Esophagus muscularis mucosa (tissue), 4 donors: ENCODE measurements around the gene LIAS. TPM values are rescaled to one million over a fixed set of nuclear protein-coding genes. Genes with fewer than 3 reads are reported as not detected.
A peak's percentile ranks its signal among the peaks of the same experiment; 100 is the strongest.

ENCODE experiments used
- DNase-seq: peaks from one replicate; pipeline ENCODE4 v3.0.0-alpha.2; 2017; ENCODE audit errors: extremely low spot score
- H3K27ac ChIP-seq, 4 donors: fragments of 200-600 bp; sonication (generic); replicated peaks in 1 of 4; 1 replicate in 3 of 4; 2 replicates in 1 of 4; pipeline ENCODE4 v1.5.1; 2016 to 2019; ENCODE audit warnings: mild to moderate bottlenecking in 1 of 4
- H3K27me3 ChIP-seq, 4 donors: fragments of 200-600 bp; sonication (generic); one replicate each; pipeline versions ENCODE4 v1.5.1 to v1.6.0; 2016 to 2019
- H3K36me3 ChIP-seq, 4 donors: fragments of 200-600 bp; sonication (generic); one replicate each; pipeline ENCODE4 v1.5.1; 2016 to 2019
- H3K4me1 ChIP-seq, 4 donors: fragments of 200-600 bp; sonication (generic); one replicate each; pipeline ENCODE4 v1.5.1; 2016 to 2019
- H3K4me3 ChIP-seq, 4 donors: fragments of 200-600 bp; sonication (generic); 1 replicate in 2 of 4; 2 replicates in 2 of 4; pipeline ENCODE4 v1.5.1; 2016 to 2019; ENCODE audit warnings: mild to moderate bottlenecking in 4 of 4, moderate library complexity in 1 of 4
- H3K9me3 ChIP-seq, 4 donors: fragments of 200-600 bp; sonication (generic); 1 replicate in 3 of 4; 2 replicates in 1 of 4; pipeline ENCODE4 v1.5.1; 2016 to 2019
- CTCF ChIP-seq, 3 experiments: fragments of 200-600 bp in 2 of 3; fragments of 450-650 bp in 1 of 3; sonication (generic) in 2 of 3; IDR thresholded peaks; one replicate each; pipeline ENCODE4 v1.5.1; 2017 to 2019; ENCODE audit warnings: antibody characterized with exemption in 3 of 3, mild to moderate bottlenecking in 2 of 3, moderate library complexity in 1 of 3
- EP300 ChIP-seq: sonication (generic); formaldehyde crosslinking; IDR thresholded peaks from one replicate; pipeline ENCODE4 v1.6.1; 2017; ENCODE audit warnings: antibody characterized with exemption
- POLR2A ChIP-seq: fragments of 450-650 bp; IDR thresholded peaks from one replicate; pipeline ENCODE4 v1.6.1; 2017; ENCODE audit warnings: antibody characterized with exemption, moderate library complexity, mild to moderate bottlenecking, low read depth
- POLR2AphosphoS5 ChIP-seq, 2 donors: sonication (generic); formaldehyde crosslinking; IDR thresholded peaks; one replicate each; pipeline ENCODE4 v1.6.1; 2017; ENCODE audit warnings: antibody characterized with exemption in 2 of 2
- WGBS: methylation state at CpG from one replicate; pipeline ENCODE4 v1.1.5; 2018; 5-methylcytosine and 5-hydroxymethylcytosine counted together
- intact Hi-C: fragments of 100-400 bp; cut with DNase I; formaldehyde crosslinking; loops from one replicate; pipeline ENCODE4 v1.15.1; 2023
- total RNA-seq, 4 donors: library from RNA; depleted of rRNA; stranded (reverse); fragments of >200 nt; gene quantifications; one replicate each; pipeline versions ENCODE4 v1.1.0 to v1.2.1, GENCODE V29; 2016

Gene LIAS
- total RNA-seq, 4 donors from 2014 or later, result 8.5 to 11.6 (median 9.7) TPM

GRCh38 chr4:39435659-39436563 is 22.9 kb upstream of the LIAS start:
- intact Hi-C loops, result no loop called here
- H3K4me1 ChIP-seq, result peaks cover 0 to 6% (median 0%) of the 10 kb centered on the region in 4 donors
- H3K27me3 ChIP-seq, result no peaks in the 10 kb centered on the region
- no peaks in the 10 kb centered on the region for H3K9me3 ChIP-seq
- DNase-seq, result no peak
- no peak overlapping the region for H3K27ac ChIP-seq
- no peak overlapping the region for H3K4me3 ChIP-seq
- WGBS, result 63% methylated on average over 7 of the region's 7 CpGs
- TF ChIP-seq POLR2AphosphoS5 (IDR thresholded peaks at IDR 0.05), result no peak
- TF ChIP-seq CTCF (IDR thresholded peaks at IDR 0.05), result no peak
- no peak for TF ChIP-seq EP300
- TF ChIP-seq POLR2A, result no peak
- no peaks in the 10 kb centered on the region for H3K36me3 ChIP-seq

- H3K9me3 ChIP-seq, result no peaks in the 10 kb centered on the region
- H3K36me3 ChIP-seq, result no peaks in the 10 kb centered on the region
- TF ChIP-seq EP300, result no peak
- no peak for TF ChIP-seq CTCF (IDR thresholded peaks at IDR 0.05)
- no peak for TF ChIP-seq POLR2A
- TF ChIP-seq POLR2AphosphoS5 (IDR thresholded peaks at IDR 0.05), result no peak
- no peak overlapping the region for H3K27ac ChIP-seq
- no peak for DNase-seq
- H3K27me3 ChIP-seq, result no peaks in the 10 kb centered on the region
- no peak overlapping the region for H3K4me3 ChIP-seq
- peaks cover under 1 to 10% (median 2%) of the 10 kb centered on the region in 4 donors for H3K4me1 ChIP-seq
- WGBS, result 93% methylated on average over 2 of the region's 2 CpGs
- intact Hi-C loops, result no loop called here
These were observed 17.3 kb upstream of the LIAS start for GRCh38 chr4:39441593-39441992.

GRCh38 chr4:39442998-39443397 is 15.9 kb upstream of the LIAS start:
- intact Hi-C loops, result no loop called here
- no peaks in the 10 kb centered on the region for H3K36me3 ChIP-seq
- no peak for TF ChIP-seq EP300
- TF ChIP-seq POLR2A, result no peak
- TF ChIP-seq POLR2AphosphoS5 (IDR thresholded peaks at IDR 0.05), result no peak
- no peak for TF ChIP-seq CTCF (IDR thresholded peaks at IDR 0.05)
- H3K4me3 ChIP-seq, result no peak overlapping the region
- 77% methylated on average over 4 of the region's 4 CpGs for WGBS
- peaks cover 9 to 16% (median 13%) of the 10 kb centered on the region in 4 donors for H3K4me1 ChIP-seq
- DNase-seq, result no peak
- H3K27ac ChIP-seq, result no peak overlapping the region
- no peaks in the 10 kb centered on the region for H3K9me3 ChIP-seq
- no peaks in the 10 kb centered on the region for H3K27me3 ChIP-seq

- H3K27ac ChIP-seq, result peak overlapping the region in 1 of 4 donors; percentile 12
- peak overlapping the region; percentile 48 to 58 (median 50) for H3K4me3 ChIP-seq
- H3K9me3 ChIP-seq, result no peaks in the 10 kb centered on the region
- no peaks in the 10 kb centered on the region for H3K27me3 ChIP-seq
- intact Hi-C loops, result no loop called here
- peaks cover 0 to 22% (median 9%) of the 10 kb centered on the region in 4 donors for H3K36me3 ChIP-seq
- WGBS, result 93% methylated on average over 17 of the region's 20 CpGs
- DNase-seq, result no peak
- TF ChIP-seq POLR2A (no peak), POLR2AphosphoS5 (IDR thresholded peaks at IDR 0.05) (no peak)
- H3K4me1 ChIP-seq, result peaks cover 9 to 16% (median 15%) of the 10 kb centered on the region in 4 donors
These were observed 12.4 kb upstream of the LIAS start for GRCh38 chr4:39446483-39446841.

- intact Hi-C loops, result no loop called here
- Histone ChIP-seq H3K4me3 (peak overlapping the region; percentile 48 to 58 (median 50)), H3K36me3 (peaks cover 0 to 28% (median 14%) of the 10 kb centered on the region in 4 donors), H3K27me3 (no peaks in the 10 kb centered on the region), H3K9me3 (no peaks in the 10 kb centered on the region), H3K4me1 (peaks cover 9 to 16% (median 15%) of the 10 kb centered on the region in 4 donors), H3K27ac (peak overlapping the region in 1 of 4 donors; percentile 12)
- TF ChIP-seq POLR2AphosphoS5 (IDR thresholded peaks at IDR 0.05) (peak; percentile 27 to 29), CTCF (IDR thresholded peaks at IDR 0.05) (peak in 1 of 3 experiments; percentile 36), EP300 (no peak)
- WGBS, result 3% methylated on average over 22 of the region's 61 CpGs
- DNase-seq, result no peak
These were observed 11.8 kb upstream of the LIAS start for GRCh38 chr4:39446842-39447573.
